CD4-positive, alpha-beta T cell treated with Interferon alpha-2 for 1 hour (primary cell): ENCODE data around the gene SLC24A4.

Experiments
- DNase-seq, 2 donors: peaks; one replicate each; pipeline ENCODE4 v3.0.0-alpha.2; 2020 to 2022

The SLC24A4 gene

GRCh38 chr14:92323011-92323915 is at the start of gene SLC24A4:
SLC24A4 (plus strand) TSS chr14:92323165; CDS start chr14:92323831, 666 bp downstream.
- DNase-seq: no peak

- no peak for DNase-seq
Measured at GRCh38 chr14:92273166-92273565, 49.8 kb upstream of the SLC24A4 start.

GRCh38 chr14:92274055-92274454 is 48.9 kb upstream of the SLC24A4 start:
- DNase-seq: no peak

- no peak for DNase-seq
Measured at GRCh38 chr14:92276074-92276473, 46.9 kb upstream of the SLC24A4 start.

GRCh38 chr14:92277031-92277430 is 45.9 kb upstream of the SLC24A4 start:
- no peak for DNase-seq

GRCh38 chr14:92280554-92281262 is 42.3 kb upstream of the SLC24A4 start:
- peak in 1 of 2 donors; percentile 5 for DNase-seq

GRCh38 chr14:92282669-92283068 is 40.3 kb upstream of the SLC24A4 start:
- no peak for DNase-seq

GRCh38 chr14:92285311-92285710 is 37.7 kb upstream of the SLC24A4 start:
- DNase-seq: no peak

GRCh38 chr14:92287987-92288386 is 35.0 kb upstream of the SLC24A4 start:
- DNase-seq: no peak

GRCh38 chr14:92288994-92289660 is 33.8 kb upstream of the SLC24A4 start:
- DNase-seq: no peak

- DNase-seq: no peak
Measured at GRCh38 chr14:92292673-92293072, 30.3 kb upstream of the SLC24A4 start.

- DNase-seq: no peak
Measured at GRCh38 chr14:92294506-92294905, 28.5 kb upstream of the SLC24A4 start.

GRCh38 chr14:92297818-92298595 is 25.0 kb upstream of the SLC24A4 start:
- DNase-seq: no peak

- no peak for DNase-seq
Measured at GRCh38 chr14:92302481-92302880, 20.5 kb upstream of the SLC24A4 start.

GRCh38 chr14:92308716-92309115 is 14.2 kb upstream of the SLC24A4 start:
- DNase-seq: no peak

- no peak for DNase-seq
Measured at GRCh38 chr14:92309968-92310530, 12.9 kb upstream of the SLC24A4 start.

GRCh38 chr14:92310776-92311375 is 12.1 kb upstream of the SLC24A4 start:
- no peak for DNase-seq

GRCh38 chr14:92314182-92314581 is 8.8 kb upstream of the SLC24A4 start:
- no peak for DNase-seq

- no peak for DNase-seq
Measured at GRCh38 chr14:92315050-92315805, 7.7 kb upstream of the SLC24A4 start.

- no peak for DNase-seq
Measured at GRCh38 chr14:92316176-92316575, 6.8 kb upstream of the SLC24A4 start.

GRCh38 chr14:92316937-92317336 is 6.0 kb upstream of the SLC24A4 start:
- DNase-seq: no peak
